HepG2 (cell line): ENCODE results near the gene SCO1. TPM values are rescaled to one million over a fixed set of nuclear protein-coding genes. Genes with fewer than 3 reads are reported as not detected.

Source experiments
- ATAC-seq: fragments of 200-7000 bp; cut with Tn5 transposase; 3 replicates; pipeline ENCODE4 v1.9.1; 2020; ENCODE audit warnings: mild to moderate bottlenecking, moderate library complexity
- BruUV-seq: library from RNA; stranded (reverse); fragments of 400-500 nt; replicated peaks from 2 replicates; lab custom pipeline; 2021; lab: Mats Ljungman, UMichigan
- CTCF ChIA-PET: fragments of 300-600 bp; formaldehyde crosslinking; extraction: SDS; loops from one replicate; lab custom pipeline; 2021; ENCODE audit warnings: low total read pairs, inconsistent platforms, low intra/inter-chr PET ratio; lab: Yijun Ruan, JAX
- POLR2A ChIA-PET: fragments of 350-600 bp; sonication (Branson Sonifier 250); formaldehyde crosslinking; loops from one replicate; lab custom pipeline; 2020; ENCODE audit warnings: antibody characterized with exemption, inconsistent platforms; lab: Yijun Ruan, JAX
- DNase-seq: peaks from one replicate; pipeline ENCODE4 v3.0.0-alpha.2; 2015; ENCODE audit warnings: low spot score
- FAIRE-seq: peaks from 3 replicates; lab custom pipeline; 2011; peaks lifted over from hg19 to GRCh38; lab: Jason Lieb, UNC
- H2AFZ ChIP-seq: one replicate; pipeline ENCODE4 v1.6.1; 2011; ENCODE audit warnings: low read length, inconsistent platforms
- H3K27ac ChIP-seq: fragments of 300-600 bp; 3 replicates; pipeline ENCODE4 v1.8.0; 2011; ENCODE audit warnings: mixed run types, mild to moderate bottlenecking, mixed read lengths, low read length, inconsistent platforms; ENCODE audit not compliant: insufficient read depth; ENCODE audit errors: extremely low read length
- H3K27me3 ChIP-seq, 2 experiments: fragments of 200-600 bp in 1 of 2; 2 replicates in 1 of 2; 3 replicates in 1 of 2; pipeline versions ENCODE4 v1.6.0 to v1.8.0; 2011; ENCODE audit warnings: low read length in 2 of 2, mild to moderate bottlenecking in 2 of 2, moderate library complexity in 2 of 2, inconsistent platforms in 1 of 2; ENCODE audit not compliant: insufficient read depth in 2 of 2, control insufficient read depth in 1 of 2
- H3K36me3 ChIP-seq, 2 experiments: fragments of 200-600 bp in 1 of 2; replicated peaks in 1 of 2; 2 replicates in 1 of 2; 3 replicates in 1 of 2; pipeline versions ENCODE4 v1.5.1 to v1.8.0; 2011; ENCODE audit warnings: low read length in 2 of 2, inconsistent platforms in 1 of 2; ENCODE audit not compliant: insufficient read depth in 2 of 2, control insufficient read depth in 1 of 2
- H3K4me1 ChIP-seq: 2 replicates; pipeline ENCODE4 v1.5.1; 2012; ENCODE audit warnings: low read length, inconsistent platforms; ENCODE audit not compliant: insufficient read depth
- H3K4me2 ChIP-seq: 2 replicates; pipeline ENCODE4 v1.6.0; 2011; ENCODE audit warnings: low read depth, low read length, inconsistent platforms
- H3K4me3 ChIP-seq, 3 experiments: fragments of 200-600 bp in 1 of 3; sonication (generic), shearing (Covaris generic) in 1 of 3; replicated peaks in 1 of 3; 2 replicates each; pipeline ENCODE4 v1.5.1; 2011 to 2016; ENCODE audit warnings: low read length in 3 of 3, inconsistent platforms in 2 of 3, low read depth in 2 of 3, mild to moderate bottlenecking in 2 of 3, control low read depth in 1 of 3, mixed read lengths in 1 of 3; ENCODE audit not compliant: insufficient read depth in 1 of 3
- H3K79me2 ChIP-seq: one replicate; pipeline ENCODE4 v1.6.1; 2011; ENCODE audit warnings: low read length, inconsistent platforms; ENCODE audit not compliant: insufficient read depth
- H3K9ac ChIP-seq: 2 replicates; pipeline ENCODE4 v1.6.0; 2011; ENCODE audit warnings: mild to moderate bottlenecking, low read depth, low read length, inconsistent platforms; ENCODE audit not compliant: insufficient read depth
- H3K9me3 ChIP-seq: 2 replicates; pipeline ENCODE4 v1.5.1; 2012; ENCODE audit warnings: mild to moderate bottlenecking, low read length
- H4K20me1 ChIP-seq: 2 replicates; pipeline ENCODE4 v1.6.0; 2011; ENCODE audit warnings: inconsistent platforms, mild to moderate bottlenecking, low read length, moderate library complexity; ENCODE audit not compliant: insufficient read depth
- ATF6 ChIP-seq: sonication (generic); formaldehyde crosslinking; conservative IDR thresholded peaks from 2 replicates; pipeline ENCODE4 v1.4.0; 2020; ENCODE audit warnings: missing genetic modification reagents
- IRX3 ChIP-seq: sonication (generic); formaldehyde crosslinking; IDR thresholded peaks from 2 replicates; pipeline ENCODE4 v1.8.1; 2023; ENCODE audit warnings: mild to moderate bottlenecking, low read depth, missing genetic modification reagents, borderline replicate concordance
- MBD4 ChIP-seq: IDR thresholded peaks from 2 replicates; pipeline ENCODE4 v1.6.1; 2012; ENCODE audit warnings: low read length, inconsistent platforms, borderline replicate concordance
- NFATC3 ChIP-seq: sonication (generic); formaldehyde crosslinking; IDR thresholded peaks from 2 replicates; pipeline ENCODE4 v1.5.1; 2020; ENCODE audit warnings: mild to moderate bottlenecking, missing genetic modification reagents
- PAX8 ChIP-seq: sonication (generic); formaldehyde crosslinking; IDR thresholded peaks from 2 replicates; pipeline ENCODE4 v1.8.0; 2022; ENCODE audit warnings: mild to moderate bottlenecking, missing genetic modification reagents, borderline replicate concordance
- SP5 ChIP-seq: IDR thresholded peaks from 2 replicates; pipeline ENCODE4 v1.6.1; 2016; ENCODE audit warnings: low read depth, borderline replicate concordance
- TEF ChIP-seq: sonication (generic); formaldehyde crosslinking; IDR thresholded peaks from 2 replicates; pipeline ENCODE4 v1.5.0; 2020; ENCODE audit warnings: missing genetic modification reagents
- ZBTB14 ChIP-seq: sonication (generic); formaldehyde crosslinking; IDR thresholded peaks from 2 replicates; pipeline ENCODE4 v1.4.0; 2020; ENCODE audit warnings: missing genetic modification reagents
- ZFY ChIP-seq: sonication (generic); formaldehyde crosslinking; IDR thresholded peaks from 2 replicates; pipeline ENCODE4 v1.4.0; 2020; ENCODE audit warnings: missing genetic modification reagents
- ZNF101 ChIP-seq: sonication (generic); formaldehyde crosslinking; IDR thresholded peaks from 2 replicates; pipeline ENCODE4 v1.4.0; 2020; ENCODE audit warnings: mild to moderate bottlenecking, low read depth, missing genetic modification reagents, borderline replicate concordance
- ZNF576 ChIP-seq: sonication (generic); formaldehyde crosslinking; IDR thresholded peaks from 2 replicates; pipeline ENCODE4 v1.4.0; 2020; ENCODE audit warnings: mild to moderate bottlenecking, missing genetic modification reagents
- WGBS: methylation state at CpG from one replicate; pipeline ENCODE4 v1.1.6; 2017; ENCODE audit warnings: low lambda C conversion rate; 5-methylcytosine and 5-hydroxymethylcytosine counted together
- in situ Hi-C: cut with HindIII; loops from 2 replicates; pipeline ENCODE4 v1.10.0; 2017; ENCODE audit warnings: low pct_unique_long_range_greater_than_20kb; ENCODE audit not compliant: extremely low pct_ligation_motif_present
- intact Hi-C: fragments of 100-400 bp; cut with micrococcal nuclease; formaldehyde crosslinking; loops from one replicate; pipeline ENCODE4 v1.10.0; 2022; ENCODE audit not compliant: unreplicated experiment
- polyA plus RNA-seq, 8 experiments: library from polyadenylated mRNA; depleted of rRNA in 3 of 8; stranded (reverse) in 7 of 8; unstranded in 1 of 8; fragments of >200 nt; fragmentation: Illumina TruSeq in 4 of 8; extraction: Trizol in 4 of 8; gene quantifications; 2 replicates each; pipeline versions ENCODE4 v1.2.1 to v1.2.3, GENCODE V29; 2011 to 2016; ENCODE audit warnings: low read depth in 4 of 8, missing spikeins in 1 of 8, mixed read lengths in 1 of 8; ENCODE audit not compliant: insufficient read depth in 1 of 8
- total RNA-seq, 5 experiments: library from RNA; depleted of rRNA; stranded (reverse); fragments of >200 nt; fragmentation: Illumina TruSeq; extraction: Trizol; gene quantifications; 2 replicates each; pipeline ENCODE4 v1.2.3, GENCODE V29; 2016; ENCODE audit warnings: low read depth in 1 of 5
- TF ChIP-seq, protein P1 (sequence below): sonication (generic); formaldehyde crosslinking; IDR thresholded peaks from 2 replicates; pipeline ENCODE4 v1.4.0; 2020; ENCODE audit warnings: missing genetic modification reagents, mild to moderate bottlenecking, borderline replicate concordance
- TF ChIP-seq, protein P2 (sequence below): sonication (generic); formaldehyde crosslinking; IDR thresholded peaks from 2 replicates; pipeline ENCODE4 v1.8.1; 2022; ENCODE audit warnings: low read depth, mild to moderate bottlenecking, missing genetic modification reagents

The SCO1 gene
- total and polyA plus RNA-seq, 2 of the 13 experiments (the other 11 are each of a cell fraction or from before 2014, with no cell fraction given), result 11.4 to 50.3 TPM

GRCh38 chr17:10663231-10663630, 34.1 kb downstream of the SCO1 start (continued):
- TF ChIP-seq ZNF101, result no peak
- no peak for TF ChIP-seq ZNF576 (CRISPR knock-in tag)
- TF ChIP-seq IRX3 (CRISPR knock-in tag), result no peak
- no peak for TF ChIP-seq TEF

DNA sequence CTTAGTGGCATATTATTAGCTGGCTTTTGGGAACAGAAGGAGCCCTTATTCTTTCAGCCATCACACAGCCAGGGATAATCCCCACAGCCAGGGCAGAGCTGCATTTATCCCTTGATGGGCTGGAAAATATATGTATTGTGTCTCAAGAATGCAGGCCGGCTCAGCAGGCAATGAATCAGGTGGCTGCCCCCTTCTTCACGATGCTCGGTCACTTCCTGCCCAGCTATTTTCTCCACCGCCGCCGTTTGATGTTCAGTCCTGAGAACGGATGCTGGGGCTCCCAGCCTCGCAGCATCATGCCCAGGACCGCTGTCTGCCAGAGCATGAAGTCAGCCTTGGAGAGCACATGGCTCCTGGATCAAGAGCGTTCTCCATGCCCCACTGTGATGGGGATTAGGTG, 35.9 kb downstream of the SCO1 start:
- Histone ChIP-seq H3K9ac (no peak overlapping the region), H3K9me3 (no peaks in the 10 kb centered on the region), H3K36me3 (no peaks in the 10 kb centered on the region; a peak in 3 of 5 replicates), H3K27ac (no peak overlapping the region), H4K20me1 (no peaks in the 10 kb centered on the region), H3K4me2 (no peak overlapping the region), H3K4me1 (no peaks in the 10 kb centered on the region), H2AFZ (no peak overlapping the region), H3K79me2 (no peaks in the 10 kb centered on the region), H3K27me3 (no peaks in the 10 kb centered on the region), H3K4me3 (no peak overlapping the region)
- ATAC-seq (no peak), FAIRE-seq (no peak), DNase-seq (no peak)
- POLR2A ChIA-PET, result interaction anchor here (0.6 kb wide), 1 partner anchor 9 kb away, joined by 3 read pairs; no protein-coding TSS in a partner anchor
- BruUV-seq, result no TSS peak
- CTCF ChIA-PET, result no interaction called here
- intact Hi-C loops, result no loop called here
- in situ Hi-C loops, result no loop called here
- over 99% methylated on average over 10 of the region's 10 CpGs for WGBS
- no peak for TF ChIP-seq MBD4
- no peak for TF ChIP-seq PAX8 (CRISPR knock-in tag)
- TF ChIP-seq, protein P1, sequence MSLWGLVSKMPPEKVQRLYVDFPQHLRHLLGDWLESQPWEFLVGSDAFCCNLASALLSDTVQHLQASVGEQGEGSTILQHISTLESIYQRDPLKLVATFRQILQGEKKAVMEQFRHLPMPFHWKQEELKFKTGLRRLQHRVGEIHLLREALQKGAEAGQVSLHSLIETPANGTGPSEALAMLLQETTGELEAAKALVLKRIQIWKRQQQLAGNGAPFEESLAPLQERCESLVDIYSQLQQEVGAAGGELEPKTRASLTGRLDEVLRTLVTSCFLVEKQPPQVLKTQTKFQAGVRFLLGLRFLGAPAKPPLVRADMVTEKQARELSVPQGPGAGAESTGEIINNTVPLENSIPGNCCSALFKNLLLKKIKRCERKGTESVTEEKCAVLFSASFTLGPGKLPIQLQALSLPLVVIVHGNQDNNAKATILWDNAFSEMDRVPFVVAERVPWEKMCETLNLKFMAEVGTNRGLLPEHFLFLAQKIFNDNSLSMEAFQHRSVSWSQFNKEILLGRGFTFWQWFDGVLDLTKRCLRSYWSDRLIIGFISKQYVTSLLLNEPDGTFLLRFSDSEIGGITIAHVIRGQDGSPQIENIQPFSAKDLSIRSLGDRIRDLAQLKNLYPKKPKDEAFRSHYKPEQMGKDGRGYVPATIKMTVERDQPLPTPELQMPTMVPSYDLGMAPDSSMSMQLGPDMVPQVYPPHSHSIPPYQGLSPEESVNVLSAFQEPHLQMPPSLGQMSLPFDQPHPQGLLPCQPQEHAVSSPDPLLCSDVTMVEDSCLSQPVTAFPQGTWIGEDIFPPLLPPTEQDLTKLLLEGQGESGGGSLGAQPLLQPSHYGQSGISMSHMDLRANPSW (CRISPR knock-in tag), result no peak
- TF ChIP-seq, protein P2, sequence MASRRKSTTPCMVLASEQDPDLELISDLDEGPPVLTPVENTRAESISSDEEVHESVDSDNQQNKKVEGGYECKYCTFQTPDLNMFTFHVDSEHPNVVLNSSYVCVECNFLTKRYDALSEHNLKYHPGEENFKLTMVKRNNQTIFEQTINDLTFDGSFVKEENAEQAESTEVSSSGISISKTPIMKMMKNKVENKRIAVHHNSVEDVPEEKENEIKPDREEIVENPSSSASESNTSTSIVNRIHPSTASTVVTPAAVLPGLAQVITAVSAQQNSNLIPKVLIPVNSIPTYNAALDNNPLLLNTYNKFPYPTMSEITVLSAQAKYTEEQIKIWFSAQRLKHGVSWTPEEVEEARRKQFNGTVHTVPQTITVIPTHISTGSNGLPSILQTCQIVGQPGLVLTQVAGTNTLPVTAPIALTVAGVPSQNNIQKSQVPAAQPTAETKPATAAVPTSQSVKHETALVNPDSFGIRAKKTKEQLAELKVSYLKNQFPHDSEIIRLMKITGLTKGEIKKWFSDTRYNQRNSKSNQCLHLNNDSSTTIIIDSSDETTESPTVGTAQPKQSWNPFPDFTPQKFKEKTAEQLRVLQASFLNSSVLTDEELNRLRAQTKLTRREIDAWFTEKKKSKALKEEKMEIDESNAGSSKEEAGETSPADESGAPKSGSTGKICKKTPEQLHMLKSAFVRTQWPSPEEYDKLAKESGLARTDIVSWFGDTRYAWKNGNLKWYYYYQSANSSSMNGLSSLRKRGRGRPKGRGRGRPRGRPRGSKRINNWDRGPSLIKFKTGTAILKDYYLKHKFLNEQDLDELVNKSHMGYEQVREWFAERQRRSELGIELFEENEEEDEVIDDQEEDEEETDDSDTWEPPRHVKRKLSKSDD (CRISPR knock-in tag), result no peak
- TF ChIP-seq SP5 (CRISPR knock-in tag), result no peak
- TF ChIP-seq ZBTB14, result no peak
- no peak for TF ChIP-seq ATF6 (CRISPR knock-in tag)
- TF ChIP-seq ZFY (CRISPR knock-in tag), result no peak
- no peak for TF ChIP-seq NFATC3 (CRISPR knock-in tag)
